Left ventricle myocardium inferior (tissue), 1 donor: Measurements from ENCODE around the gene UQCC2. TPM values are rescaled to one million over a fixed set of nuclear protein-coding genes. Genes with fewer than 3 reads are reported as not detected.

Experiments used
- DNase-seq: peaks from one replicate; pipeline ENCODE4 v3.0.0-alpha.2; 2020
- H3K27ac ChIP-seq: fragments of 200-600 bp; replicated peaks from 2 replicates; pipeline ENCODE4 v1.8.0; 2021
- H3K27me3 ChIP-seq: fragments of 200-600 bp; 2 replicates; pipeline ENCODE4 v1.8.0; 2021; ENCODE audit warnings: low read depth
- H3K36me3 ChIP-seq: fragments of 200-600 bp; 2 replicates; pipeline ENCODE4 v1.8.0; 2021
- H3K4me1 ChIP-seq: fragments of 200-600 bp; 2 replicates; pipeline ENCODE4 v1.8.0; 2021
- H3K4me3 ChIP-seq: fragments of 200-600 bp; 2 replicates; pipeline ENCODE4 v1.8.0; 2021; ENCODE audit warnings: mild to moderate bottlenecking, moderate library complexity
- H3K9me3 ChIP-seq: fragments of 200-600 bp; replicated peaks from 2 replicates; pipeline ENCODE4 v1.8.0; 2021
- CTCF ChIP-seq: fragments of 200-600 bp; IDR thresholded peaks from 2 replicates; pipeline ENCODE4 v1.8.0; 2021; ENCODE audit warnings: antibody characterized with exemption, mild to moderate bottlenecking, borderline replicate concordance
- intact Hi-C: fragments of 100-400 bp; cut with micrococcal nuclease; formaldehyde crosslinking; loops from one replicate; pipeline ENCODE4 v1.11.0; 2022
- total RNA-seq: library from RNA; stranded (reverse); fragmentation: NEBNext Ultra II Directional; extraction: Animal tissue kit (Norgen Biotek cat#: 25700); gene quantifications from one replicate; pipeline ENCODE4 v1.2.1, GENCODE V29; 2021
- donor health status: DM: no; HTN: yes; CAD: no; lungs with severe emphysema.

Gene UQCC2
- total RNA-seq, 1 donor from 2014 or later: 199 TPM

- H3K27ac ChIP-seq: no peak overlapping the region
- H3K4me3 ChIP-seq: no peak overlapping the region
- intact Hi-C loops: no loop called here
- no peaks in the 10 kb centered on the region for H3K36me3 ChIP-seq
- H3K4me1 ChIP-seq: peaks cover 23% of the 10 kb centered on the region
- H3K27me3 ChIP-seq: no peaks in the 10 kb centered on the region
- DNase-seq: no peak
- TF ChIP-seq CTCF: no peak
- H3K9me3 ChIP-seq: no peaks in the 10 kb centered on the region
Measured at GRCh38 chr6:33757113-33757512, 45.6 kb upstream of the UQCC2 start.

- Histone ChIP-seq H3K27me3 (no peaks in the 10 kb centered on the region), H3K4me3 (no peak overlapping the region), H3K4me1 (peaks cover 20% of the 10 kb centered on the region), H3K36me3 (no peaks in the 10 kb centered on the region), H3K9me3 (no peaks in the 10 kb centered on the region), H3K27ac (no peak overlapping the region)
- intact Hi-C loops: no loop called here
- TF ChIP-seq CTCF: no peak
- DNase-seq: no peak
Measured at GRCh38 chr6:33756211-33756954, 44.9 kb upstream of the UQCC2 start.

- Histone ChIP-seq H3K4me3 (no peak overlapping the region), H3K4me1 (peaks cover 15% of the 10 kb centered on the region), H3K27me3 (no peaks in the 10 kb centered on the region), H3K27ac (no peak overlapping the region), H3K36me3 (no peaks in the 10 kb centered on the region), H3K9me3 (no peaks in the 10 kb centered on the region)
- no peak for TF ChIP-seq CTCF
- intact Hi-C loops: no loop called here
- no peak for DNase-seq
Measured at GRCh38 chr6:33755070-33755869, 43.8 kb upstream of the UQCC2 start.

- Histone ChIP-seq H3K27ac (no peak overlapping the region), H3K9me3 (no peaks in the 10 kb centered on the region), H3K4me3 (no peak overlapping the region), H3K4me1 (peaks cover 11% of the 10 kb centered on the region), H3K36me3 (no peaks in the 10 kb centered on the region), H3K27me3 (no peaks in the 10 kb centered on the region)
- intact Hi-C loops: no loop called here
- TF ChIP-seq CTCF: no peak
- no peak for DNase-seq
Measured at GRCh38 chr6:33754222-33754621, 42.7 kb upstream of the UQCC2 start.

GRCh38 chr6:33752646-33753015 lies 41.1 kb upstream of the UQCC2 start:
- H3K4me1 ChIP-seq: peaks cover 11% of the 10 kb centered on the region
- intact Hi-C loops: no loop called here
- H3K27ac ChIP-seq: no peak overlapping the region
- no peak for DNase-seq
- H3K27me3 ChIP-seq: no peaks in the 10 kb centered on the region
- H3K36me3 ChIP-seq: no peaks in the 10 kb centered on the region
- no peak for TF ChIP-seq CTCF
- no peak overlapping the region for H3K4me3 ChIP-seq
- no peaks in the 10 kb centered on the region for H3K9me3 ChIP-seq
